Mucosa of gallbladder (tissue), 1 donor: ENCODE data around the gene SPINK4. TPM values are rescaled to one million over a fixed set of nuclear protein-coding genes. Genes with fewer than 3 reads are reported as not detected.

Source experiments
- DNase-seq: peaks from one replicate; pipeline ENCODE4 v3.0.0-alpha.2; 2020; ENCODE audit warnings: low spot score
- total RNA-seq: library from RNA; stranded (reverse); gene quantifications from one replicate; pipeline ENCODE4 v1.2.1, GENCODE V29; 2021
- donor health status: DM: no; HTN: no; CAD: no.

SPINK4 gene
- total RNA-seq, 1 donor from 2014 or later = 2.5 TPM

- DNase-seq = no peak
Observed at GRCh38 chr9:33257276-33257675, 17.3 kb downstream of the SPINK4 start.

- no peak for DNase-seq
Observed at GRCh38 chr9:33260372-33260771, 20.4 kb downstream of the SPINK4 start.

- no peak for DNase-seq
Observed at GRCh38 chr9:33263131-33264002, 23.4 kb downstream of the SPINK4 start.

GRCh38 chr9:33264003-33264472 lies 24.1 kb downstream of the SPINK4 start:
- peak; percentile 42 for DNase-seq

GRCh38 chr9:33264473-33265177 lies 24.7 kb downstream of the SPINK4 start, which contains the start of the genes BAG1 and CHMP5:
Gene BAG1, minus strand, starts transcription at chr9:33264708.
Gene CHMP5, plus strand, starts transcription at chr9:33265049. Its CDS starts 30 bp downstream, at chr9:33265079.
- DNase-seq = peak; percentile 100

GRCh38 chr9:33265211-33265865 lies 25.4 kb downstream of the SPINK4 start:
- DNase-seq = no peak

GRCh38 chr9:33267151-33267767 lies 27.3 kb downstream of the SPINK4 start:
- DNase-seq = no peak

GRCh38 chr9:33270146-33270545 lies 30.2 kb downstream of the SPINK4 start:
- no peak for DNase-seq

- DNase-seq = no peak
Observed at GRCh38 chr9:33272061-33272460, 32.1 kb downstream of the SPINK4 start.

GRCh38 chr9:33273266-33273971 lies 33.5 kb downstream of the SPINK4 start:
- DNase-seq = no peak

GRCh38 chr9:33273972-33274328 lies 34.0 kb downstream of the SPINK4 start:
- DNase-seq = no peak

GRCh38 chr9:33277484-33277883 lies 37.5 kb downstream of the SPINK4 start:
- no peak for DNase-seq

GRCh38 chr9:33285502-33285901 lies 45.5 kb downstream of the SPINK4 start:
- no peak for DNase-seq

GRCh38 chr9:33287087-33287490 lies 47.1 kb downstream of the SPINK4 start:
- DNase-seq = peak; percentile 53

- DNase-seq = no peak
Observed at GRCh38 chr9:33288235-33288634, 48.3 kb downstream of the SPINK4 start.

GRCh38 chr9:33288828-33289483 lies 49.0 kb downstream of the SPINK4 start:
- no peak for DNase-seq

GRCh38 chr9:33289496-33289895 lies 49.5 kb downstream of the SPINK4 start:
- DNase-seq = no peak

GRCh38 chr9:33289936-33290246 lies 49.9 kb downstream of the SPINK4 start:
- no peak for DNase-seq

- DNase-seq = peak; percentile 99
Observed at GRCh38 chr9:33290247-33291030, 50.5 kb downstream of the SPINK4 start, which contains the start of gene NFX1. Gene NFX1, plus strand, starts transcription at chr9:33290516. Its CDS starts 57 bp downstream, at chr9:33290573.

- no peak for DNase-seq
Observed at GRCh38 chr9:33291031-33291397, 51.0 kb downstream of the SPINK4 start.
